GM12891 (cell line): ENCODE measurements around the gene PIBF1.
A peak's percentile ranks its signal among the peaks of the same experiment; 100 is the strongest.

Source experiments
- DNase-seq: peaks from one replicate; pipeline ENCODE4 v3.0.0; 2011; ENCODE audit warnings: low spot score; ENCODE audit not compliant: insufficient read length
- FAIRE-seq: peaks from 2 replicates; lab custom pipeline; 2011; peaks lifted over from hg19 to GRCh38; lab: Jason Lieb, UNC
- PAX5 ChIP-seq: IDR thresholded peaks from 2 replicates; pipeline ENCODE4 v1.6.1; 2011; ENCODE audit warnings: low read length, moderate library complexity, mild to moderate bottlenecking; ENCODE audit not compliant: insufficient read depth, severe bottlenecking
- POLR2A ChIP-seq: IDR thresholded peaks from 2 replicates; pipeline ENCODE4 v1.6.1; 2011; ENCODE audit warnings: low read depth, low read length, control low read depth
- POLR2AphosphoS5 ChIP-seq: IDR thresholded peaks from 2 replicates; pipeline ENCODE4 v1.6.1; 2011; ENCODE audit warnings: low read depth, low read length, control low read depth
- POU2F2 ChIP-seq: IDR thresholded peaks from 2 replicates; pipeline ENCODE4 v1.6.1; 2011; ENCODE audit warnings: low read depth, mild to moderate bottlenecking, control low read depth, low read length, moderate library complexity
- SPI1 ChIP-seq: IDR thresholded peaks from 2 replicates; pipeline ENCODE4 v1.6.1; 2011; ENCODE audit warnings: low read depth, low read length, control low read depth
- TAF1 ChIP-seq: IDR thresholded peaks from 2 replicates; pipeline ENCODE4 v1.6.1; 2011; ENCODE audit warnings: low read depth, low read length, control low read depth

Gene PIBF1

GRCh38 chr13:72983085-72983768 is 201.3 kb downstream of the PIBF1 start:
- FAIRE-seq: no peak
- no peak for DNase-seq
- TF ChIP-seq SPI1: no peak
- TF ChIP-seq POLR2AphosphoS5: no peak
- TF ChIP-seq POLR2A: no peak
- no peak for TF ChIP-seq TAF1
- no peak for TF ChIP-seq POU2F2
- TF ChIP-seq PAX5: no peak

GRCh38 chr13:72985610-72986009 is 203.7 kb downstream of the PIBF1 start:
- no peak for DNase-seq
- TF ChIP-seq SPI1 (no peak), TAF1 (no peak), POU2F2 (no peak), POLR2AphosphoS5 (no peak)
- no peak for FAIRE-seq

GRCh38 chr13:72986197-72986596 is 204.3 kb downstream of the PIBF1 start:
- no peak for TF ChIP-seq PAX5
- DNase-seq: no peak
- FAIRE-seq: no peak

- no peak for FAIRE-seq
- no peak for DNase-seq
- TF ChIP-seq POLR2A (no peak), SPI1 (no peak), TAF1 (no peak), POU2F2 (no peak), POLR2AphosphoS5 (no peak), PAX5 (no peak)
Measured at GRCh38 chr13:72990953-72991352, 209.0 kb downstream of the PIBF1 start.

- DNase-seq (no peak), FAIRE-seq (no peak)
- TF ChIP-seq POLR2AphosphoS5: no peak
- TF ChIP-seq POLR2A: no peak
- TF ChIP-seq POU2F2: no peak
- no peak for TF ChIP-seq SPI1
- TF ChIP-seq PAX5: no peak
- no peak for TF ChIP-seq TAF1
Measured at GRCh38 chr13:72998012-72998411, 216.1 kb downstream of the PIBF1 start.

- no peak for TF ChIP-seq POLR2A
- peak; percentile 95 for TF ChIP-seq SPI1
- no peak for TF ChIP-seq PAX5
- no peak for TF ChIP-seq POLR2AphosphoS5
- no peak for DNase-seq
- no peak for FAIRE-seq
Measured at GRCh38 chr13:73000027-73000674, 218.2 kb downstream of the PIBF1 start.

GRCh38 chr13:73001971-73002370 is 220.0 kb downstream of the PIBF1 start:
- DNase-seq (no peak), FAIRE-seq (no peak)
- TF ChIP-seq PAX5 (no peak), TAF1 (no peak), POLR2A (no peak), SPI1 (no peak), POU2F2 (no peak), POLR2AphosphoS5 (no peak)

- no peak for DNase-seq
- no peak for TF ChIP-seq POLR2A
- TF ChIP-seq SPI1: no peak
- no peak for TF ChIP-seq TAF1
- no peak for TF ChIP-seq POU2F2
- TF ChIP-seq PAX5: no peak
- TF ChIP-seq POLR2AphosphoS5: no peak
- FAIRE-seq: no peak
Measured at GRCh38 chr13:73011751-73012150, 229.8 kb downstream of the PIBF1 start.

GRCh38 chr13:73015805-73016204 is 233.9 kb downstream of the PIBF1 start:
- no peak for FAIRE-seq
- no peak for DNase-seq
- TF ChIP-seq PAX5 (no peak), TAF1 (no peak), SPI1 (no peak), POU2F2 (no peak), POLR2A (no peak), POLR2AphosphoS5 (no peak)

GRCh38 chr13:73018336-73018735 is 236.4 kb downstream of the PIBF1 start:
- TF ChIP-seq PAX5: no peak
- no peak for TF ChIP-seq TAF1
- TF ChIP-seq POLR2AphosphoS5: no peak
- no peak for DNase-seq
- FAIRE-seq: no peak
